Measurements from ENCODE around the gene ZNF296.

GRCh38 chr19:45025264-45025663 is 51.0 kb downstream of the ZNF296 start:
- no peak for TF ChIP-seq CTCF (IDR thresholded peaks at IDR 0.05)
- TF ChIP-seq POLR2A (IDR thresholded peaks at IDR 0.05), result no peak
- no peak for TF ChIP-seq POLR2AphosphoS5 (IDR thresholded peaks at IDR 0.05)

Data from breast epithelium (tissue), 3 donors.